Measurements from ENCODE around the gene FSTL4. TPM values are rescaled to one million over a fixed set of nuclear protein-coding genes. Genes with fewer than 3 reads are reported as not detected.

FSTL4 gene
- total RNA-seq, 1 experiment from 2014 or later = 2.7 TPM

GRCh38 chr5:133226186-133226585, 386.2 kb downstream of the FSTL4 start:
- Mint-ChIP-seq H3K36me3 (ENCODE audit: insufficient read depth, unreplicated experiment) (no peaks in the 10 kb centered on the region), H3K4me1 (ENCODE audit: low read depth, unreplicated experiment) (peaks cover 21% of the 10 kb centered on the region), H3K9me3 (ENCODE audit: unreplicated experiment) (no peaks in the 10 kb centered on the region), H3K27me3 (ENCODE audit: insufficient read depth, unreplicated experiment) (no peaks in the 10 kb centered on the region), H3K27ac (ENCODE audit: unreplicated experiment) (peak overlapping the region; percentile 82), H3K4me3 (ENCODE audit: unreplicated experiment) (no peak overlapping the region)
- POLR2A ChIA-PET = no interaction called here
- DNase-seq = no peak
- Histone ChIP-seq H3K4me1 (peaks cover 28% of the 10 kb centered on the region), H3K36me3 (ENCODE audit: control insufficient read depth, insufficient read depth, low read length) (no peaks in the 10 kb centered on the region), H3K4me3 (ENCODE audit: low read depth, low read length) (no peak overlapping the region), H3K27me3 (replicated peaks; ENCODE audit: control insufficient read depth, insufficient read depth, low read length) (no peaks in the 10 kb centered on the region), H3K9me3 (no peaks in the 10 kb centered on the region)
- no peak for TF ChIP-seq CTCF (IDR thresholded peaks at IDR 0.05; ENCODE audit: insufficient read depth in 1 of 2, low read depth in 1 of 2, low read length in 1 of 2, severe bottlenecking in 1 of 2, unreplicated experiment in 1 of 2)
- BruUV-seq (replicated peaks) = no TSS peak
- intact Hi-C loops (cut with micrococcal nuclease; ENCODE audit: unreplicated experiment) = no loop called here
- CTCF ChIA-PET = interaction anchor here (1.0 to 1.4 kb wide), 3 partner anchors 22 to 91 kb away, joined by 3 to 6 read pairs (median 3); no protein-coding TSS in a partner anchor

GRCh38 chr5:133225671-133226152, 386.6 kb downstream of the FSTL4 start:
- H3K4me1 Mint-ChIP-seq (ENCODE audit: low read depth, unreplicated experiment) = peaks cover 21% of the 10 kb centered on the region
- POLR2A ChIA-PET = no interaction called here
- intact Hi-C loops (cut with micrococcal nuclease; ENCODE audit: unreplicated experiment) = no loop called here

GRCh38 chr5:133222979-133223378, 389.4 kb downstream of the FSTL4 start:
- Histone ChIP-seq H3K27me3 (replicated peaks; ENCODE audit: control insufficient read depth, insufficient read depth, low read length) (no peaks in the 10 kb centered on the region), H3K36me3 (ENCODE audit: control insufficient read depth, insufficient read depth, low read length) (no peaks in the 10 kb centered on the region), H3K9me3 (no peaks in the 10 kb centered on the region), H3K4me3 (ENCODE audit: low read depth, low read length) (no peak overlapping the region), H3K4me1 (peaks cover 35% of the 10 kb centered on the region)
- Mint-ChIP-seq H3K27me3 (ENCODE audit: insufficient read depth, unreplicated experiment) (no peaks in the 10 kb centered on the region), H3K9me3 (ENCODE audit: unreplicated experiment) (no peaks in the 10 kb centered on the region), H3K27ac (ENCODE audit: unreplicated experiment) (no peak overlapping the region), H3K4me3 (ENCODE audit: unreplicated experiment) (no peak overlapping the region), H3K4me1 (ENCODE audit: low read depth, unreplicated experiment) (peaks cover 21% of the 10 kb centered on the region), H3K36me3 (ENCODE audit: insufficient read depth, unreplicated experiment) (no peaks in the 10 kb centered on the region)
- BruUV-seq (replicated peaks) = no TSS peak
- ChIA-PET POLR2A (no interaction called here), CTCF (interaction anchor here (0.8 kb wide), 1 partner anchor 106 kb away, joined by 3 read pairs; no protein-coding TSS in a partner anchor)
- intact Hi-C loops (cut with micrococcal nuclease; ENCODE audit: unreplicated experiment) = no loop called here
- no peak for DNase-seq
- TF ChIP-seq CTCF (IDR thresholded peaks at IDR 0.05; ENCODE audit: insufficient read depth in 1 of 2, low read depth in 1 of 2, low read length in 1 of 2, severe bottlenecking in 1 of 2, unreplicated experiment in 1 of 2) = no peak

More at GRCh38 chr5:133225671-133226152, 386.6 kb downstream of the FSTL4 start:
- no TSS peak for BruUV-seq (replicated peaks)
- H3K27me3 Mint-ChIP-seq (ENCODE audit: insufficient read depth, unreplicated experiment) = no peaks in the 10 kb centered on the region
- peak overlapping the region; percentile 82 for H3K27ac Mint-ChIP-seq (ENCODE audit: unreplicated experiment)
- Histone ChIP-seq H3K4me3 (ENCODE audit: low read depth, low read length) (no peak overlapping the region), H3K27me3 (replicated peaks; ENCODE audit: control insufficient read depth, insufficient read depth, low read length) (no peaks in the 10 kb centered on the region), H3K36me3 (ENCODE audit: control insufficient read depth, insufficient read depth, low read length) (no peaks in the 10 kb centered on the region), H3K4me1 (peaks cover 33% of the 10 kb centered on the region), H3K9me3 (no peaks in the 10 kb centered on the region)
- CTCF ChIA-PET = interaction anchor here (1.0 to 1.4 kb wide), 3 partner anchors 22 to 91 kb away, joined by 3 to 6 read pairs (median 3); no protein-coding TSS in a partner anchor
- no peak overlapping the region for H3K4me3 Mint-ChIP-seq (ENCODE audit: unreplicated experiment)
- H3K9me3 Mint-ChIP-seq (ENCODE audit: unreplicated experiment) = no peaks in the 10 kb centered on the region
- peak in 1 of 2 experiments; percentile 34 for DNase-seq
- H3K36me3 Mint-ChIP-seq (ENCODE audit: insufficient read depth, unreplicated experiment) = no peaks in the 10 kb centered on the region
- TF ChIP-seq CTCF (IDR thresholded peaks at IDR 0.05; ENCODE audit: insufficient read depth in 1 of 2, low read depth in 1 of 2, low read length in 1 of 2, severe bottlenecking in 1 of 2, unreplicated experiment in 1 of 2) = no peak
